GM12874 (cell line): ENCODE data around the gene SLCO1C1.

ENCODE experiments used
- TF ChIP-seq, protein P1 (sequence below): IDR thresholded peaks from 2 replicates; pipeline ENCODE4 v1.5.1; 2011; ENCODE audit warnings: low read depth, mild to moderate bottlenecking, control low read depth, low read length, moderate library complexity; ENCODE audit not compliant: insufficient read depth

Gene SLCO1C1

DNA sequence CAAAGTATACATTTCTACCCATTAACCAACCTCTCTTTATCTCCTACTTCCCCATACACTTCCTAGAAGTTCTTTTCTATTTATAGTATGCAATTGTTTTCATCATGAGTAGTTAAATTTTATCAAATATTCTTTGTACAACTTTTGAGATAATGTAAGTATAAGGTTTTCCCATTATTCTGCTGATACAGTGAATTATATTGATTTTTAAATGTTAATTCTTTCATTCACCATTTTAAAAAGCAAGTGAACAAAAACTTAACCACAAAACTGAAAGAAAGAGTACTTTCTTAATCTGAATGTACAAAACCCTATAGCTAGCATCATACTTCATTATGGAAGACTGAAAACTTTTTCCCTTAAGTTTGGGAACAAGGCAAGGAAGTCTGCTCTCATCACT, 105.9 kb downstream of the SLCO1C1 start:
- TF ChIP-seq, protein P1, sequence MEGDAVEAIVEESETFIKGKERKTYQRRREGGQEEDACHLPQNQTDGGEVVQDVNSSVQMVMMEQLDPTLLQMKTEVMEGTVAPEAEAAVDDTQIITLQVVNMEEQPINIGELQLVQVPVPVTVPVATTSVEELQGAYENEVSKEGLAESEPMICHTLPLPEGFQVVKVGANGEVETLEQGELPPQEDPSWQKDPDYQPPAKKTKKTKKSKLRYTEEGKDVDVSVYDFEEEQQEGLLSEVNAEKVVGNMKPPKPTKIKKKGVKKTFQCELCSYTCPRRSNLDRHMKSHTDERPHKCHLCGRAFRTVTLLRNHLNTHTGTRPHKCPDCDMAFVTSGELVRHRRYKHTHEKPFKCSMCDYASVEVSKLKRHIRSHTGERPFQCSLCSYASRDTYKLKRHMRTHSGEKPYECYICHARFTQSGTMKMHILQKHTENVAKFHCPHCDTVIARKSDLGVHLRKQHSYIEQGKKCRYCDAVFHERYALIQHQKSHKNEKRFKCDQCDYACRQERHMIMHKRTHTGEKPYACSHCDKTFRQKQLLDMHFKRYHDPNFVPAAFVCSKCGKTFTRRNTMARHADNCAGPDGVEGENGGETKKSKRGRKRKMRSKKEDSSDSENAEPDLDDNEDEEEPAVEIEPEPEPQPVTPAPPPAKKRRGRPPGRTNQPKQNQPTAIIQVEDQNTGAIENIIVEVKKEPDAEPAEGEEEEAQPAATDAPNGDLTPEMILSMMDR, result no peak
